ENCODE results near the gene MFAP5.

GRCh38 chr12:8609061-8609570 lies 53.5 kb downstream of the MFAP5 start:
- TF ChIP-seq CTCF (optimal IDR thresholded peaks at IDR 0.05 in 1 of 3, IDR thresholded peaks at IDR 0.05 in 1 of 3, conservative IDR thresholded peaks at IDR 0.05 in 1 of 3; ENCODE audit: extremely low read depth in 1 of 3, insufficient read depth in 2 of 3, low read length in 3 of 3) = peak; percentile 61 to 82 (median 75)
- no peak for TF ChIP-seq EZH2 (IDR thresholded peaks at IDR 0.05; ENCODE audit: low read length)

Data from keratinocyte (primary cell).